ENCODE data around the gene BLOC1S6. TPM values are rescaled to one million over a fixed set of nuclear protein-coding genes. Genes with fewer than 3 reads are reported as not detected.

The BLOC1S6 gene
- total RNA-seq, 1 experiment from 2014 or later = 35.0 TPM

DNA sequence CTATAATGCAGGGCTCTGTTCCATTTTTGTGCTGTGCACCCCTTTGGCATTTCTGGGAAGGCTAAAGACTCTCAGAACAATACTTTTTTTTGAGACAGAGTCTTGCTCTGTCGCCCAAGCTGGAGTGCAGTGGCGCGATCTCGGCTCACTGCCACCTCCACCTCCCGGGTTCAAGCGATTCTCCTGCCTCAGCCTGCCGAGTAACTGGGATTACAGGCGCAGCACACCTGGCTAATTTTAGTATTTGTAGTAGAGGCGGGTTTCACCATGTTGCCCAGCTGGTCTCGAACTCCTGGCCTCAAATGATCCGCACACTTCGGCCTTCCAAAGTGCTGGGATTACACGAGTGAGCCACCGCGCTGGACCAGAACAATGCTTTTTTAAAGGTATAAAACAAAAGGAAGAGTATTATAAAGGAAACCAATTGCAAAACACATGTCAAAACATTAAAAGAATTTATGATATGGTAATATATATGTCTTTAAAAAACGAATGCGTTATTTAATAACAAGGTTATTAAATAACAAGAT is 48.6 kb downstream of the BLOC1S6 start:
- TF ChIP-seq, protein P1, sequence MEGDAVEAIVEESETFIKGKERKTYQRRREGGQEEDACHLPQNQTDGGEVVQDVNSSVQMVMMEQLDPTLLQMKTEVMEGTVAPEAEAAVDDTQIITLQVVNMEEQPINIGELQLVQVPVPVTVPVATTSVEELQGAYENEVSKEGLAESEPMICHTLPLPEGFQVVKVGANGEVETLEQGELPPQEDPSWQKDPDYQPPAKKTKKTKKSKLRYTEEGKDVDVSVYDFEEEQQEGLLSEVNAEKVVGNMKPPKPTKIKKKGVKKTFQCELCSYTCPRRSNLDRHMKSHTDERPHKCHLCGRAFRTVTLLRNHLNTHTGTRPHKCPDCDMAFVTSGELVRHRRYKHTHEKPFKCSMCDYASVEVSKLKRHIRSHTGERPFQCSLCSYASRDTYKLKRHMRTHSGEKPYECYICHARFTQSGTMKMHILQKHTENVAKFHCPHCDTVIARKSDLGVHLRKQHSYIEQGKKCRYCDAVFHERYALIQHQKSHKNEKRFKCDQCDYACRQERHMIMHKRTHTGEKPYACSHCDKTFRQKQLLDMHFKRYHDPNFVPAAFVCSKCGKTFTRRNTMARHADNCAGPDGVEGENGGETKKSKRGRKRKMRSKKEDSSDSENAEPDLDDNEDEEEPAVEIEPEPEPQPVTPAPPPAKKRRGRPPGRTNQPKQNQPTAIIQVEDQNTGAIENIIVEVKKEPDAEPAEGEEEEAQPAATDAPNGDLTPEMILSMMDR (IDR thresholded peaks at IDR 0.05; ENCODE audit: unreplicated experiment) = no peak
- Mint-ChIP-seq H3K27ac (ENCODE audit: unreplicated experiment) (peak overlapping the region; percentile 95), H3K4me3 (ENCODE audit: low read depth, unreplicated experiment) (peak overlapping the region; percentile 96), H3K36me3 (ENCODE audit: insufficient read depth, unreplicated experiment) (peaks cover 26% of the 10 kb centered on the region), H3K27me3 (ENCODE audit: unreplicated experiment) (no peaks in the 10 kb centered on the region), H3K9me3 (ENCODE audit: low read depth, unreplicated experiment) (no peaks in the 10 kb centered on the region), H3K4me1 (ENCODE audit: low read depth, unreplicated experiment) (peaks cover 38% of the 10 kb centered on the region)
- CTCF ChIA-PET = interaction anchor here (1.0 to 1.3 kb wide), 2 partner anchors 10 to 25 kb away, joined by 3 read pairs; no protein-coding TSS in a partner anchor
- DNase-seq = no peak
- no TSS peak for BruUV-seq (replicated peaks)
- intact Hi-C loops (cut with micrococcal nuclease; ENCODE audit: unreplicated experiment) = no loop called here

DNA sequence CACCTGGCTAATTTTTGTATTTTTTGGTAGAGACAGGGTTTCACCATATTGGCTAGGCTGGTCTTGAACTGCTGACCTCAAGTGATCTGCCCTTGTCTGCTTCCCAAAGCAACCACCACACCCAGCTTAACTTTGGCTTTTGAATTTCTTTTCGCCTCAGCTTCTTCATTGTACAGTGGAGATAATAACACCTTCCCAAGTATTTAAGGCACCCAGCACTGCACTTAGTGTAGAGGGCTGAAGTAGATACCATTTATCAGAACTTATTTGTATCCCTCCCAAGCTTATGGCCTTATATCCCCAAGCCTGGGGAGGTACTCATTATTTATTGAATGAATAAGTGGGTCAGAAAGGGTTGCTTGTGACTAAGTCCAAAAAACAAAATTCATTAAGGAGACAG is 50.0 kb downstream of the BLOC1S6 start:
- H3K4me1 Mint-ChIP-seq (ENCODE audit: low read depth, unreplicated experiment) = peaks cover 41% of the 10 kb centered on the region
- BruUV-seq (replicated peaks) = no TSS peak
- TF ChIP-seq, protein P1 (IDR thresholded peaks at IDR 0.05; ENCODE audit: unreplicated experiment) = no peak
- no peaks in the 10 kb centered on the region for H3K9me3 Mint-ChIP-seq (ENCODE audit: low read depth, unreplicated experiment)
- peak overlapping the region; percentile 75 for H3K27ac Mint-ChIP-seq (ENCODE audit: unreplicated experiment)
- no peaks in the 10 kb centered on the region for H3K27me3 Mint-ChIP-seq (ENCODE audit: unreplicated experiment)
- CTCF ChIA-PET = interaction anchor here (1.2 kb wide), 1 partner anchor 10 kb away, joined by 3 read pairs; no protein-coding TSS in a partner anchor
- peaks cover 26% of the 10 kb centered on the region for H3K36me3 Mint-ChIP-seq (ENCODE audit: insufficient read depth, unreplicated experiment)
- DNase-seq = no peak
- H3K4me3 Mint-ChIP-seq (ENCODE audit: low read depth, unreplicated experiment) = peak overlapping the region; percentile 63
- intact Hi-C loops (cut with micrococcal nuclease; ENCODE audit: unreplicated experiment) = no loop called here

DNA sequence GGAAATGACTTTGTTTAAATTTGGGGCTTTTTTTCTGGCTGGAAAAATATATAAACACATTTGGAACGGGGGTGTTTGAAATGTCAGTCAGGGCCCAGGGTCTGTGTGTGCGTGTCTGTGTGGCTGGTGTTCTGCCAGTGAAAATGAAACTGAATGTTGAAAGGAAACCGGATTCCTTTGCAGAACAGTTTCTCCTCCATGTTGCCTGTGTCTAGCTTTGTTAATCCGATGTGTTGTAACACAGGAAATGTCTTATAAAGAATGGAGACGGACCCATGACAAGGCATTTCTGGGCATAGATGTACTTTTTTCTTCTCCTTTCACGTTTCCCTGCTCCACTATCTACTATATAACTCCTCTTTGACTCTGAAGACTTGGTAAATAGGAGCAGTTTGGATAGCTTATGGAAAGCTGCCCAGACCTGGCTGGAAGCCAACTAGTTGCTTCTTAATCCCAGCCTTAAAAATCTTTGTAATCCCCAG is 50.4 kb downstream of the BLOC1S6 start:
- CTCF ChIA-PET = interaction anchor here (1.2 kb wide), 1 partner anchor 9 kb away, joined by 3 read pairs; no protein-coding TSS in a partner anchor
- H3K9me3 Mint-ChIP-seq (ENCODE audit: low read depth, unreplicated experiment) = no peaks in the 10 kb centered on the region
- H3K27me3 Mint-ChIP-seq (ENCODE audit: unreplicated experiment) = no peaks in the 10 kb centered on the region
- no TSS peak for BruUV-seq (replicated peaks)
- H3K4me1 Mint-ChIP-seq (ENCODE audit: low read depth, unreplicated experiment) = peaks cover 45% of the 10 kb centered on the region
- intact Hi-C loops (cut with micrococcal nuclease; ENCODE audit: unreplicated experiment) = no loop called here
- H3K4me3 Mint-ChIP-seq (ENCODE audit: low read depth, unreplicated experiment) = peak overlapping the region; percentile 63
- H3K36me3 Mint-ChIP-seq (ENCODE audit: insufficient read depth, unreplicated experiment) = peaks cover 26% of the 10 kb centered on the region
- no peak for DNase-seq
- H3K27ac Mint-ChIP-seq (ENCODE audit: unreplicated experiment) = peak overlapping the region; percentile 75
- TF ChIP-seq, protein P1 (IDR thresholded peaks at IDR 0.05; ENCODE audit: unreplicated experiment) = no peak

DNA sequence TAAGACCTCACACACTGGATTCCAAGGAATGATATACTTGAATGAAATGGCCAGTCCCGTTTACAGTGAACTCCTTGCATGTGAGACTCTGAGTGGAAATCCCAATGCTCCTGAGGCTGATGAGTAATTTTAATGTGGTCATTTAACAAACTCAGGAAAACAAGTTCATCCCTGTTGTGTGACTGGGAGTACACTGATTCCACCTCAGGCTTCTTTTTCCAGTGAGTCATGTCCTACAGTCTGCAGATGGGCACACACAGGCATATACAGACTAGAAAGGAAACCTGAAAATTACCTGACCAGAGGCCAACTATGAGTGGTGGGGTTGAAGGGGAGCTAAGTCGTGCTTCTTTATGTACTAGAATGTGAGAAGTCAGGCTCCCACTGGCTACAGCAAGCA is 53.4 kb downstream of the BLOC1S6 start:
- DNase-seq = peak; percentile 10
- TF ChIP-seq, protein P1 (IDR thresholded peaks at IDR 0.05; ENCODE audit: unreplicated experiment) = no peak
- H3K27me3 Mint-ChIP-seq (ENCODE audit: unreplicated experiment) = no peaks in the 10 kb centered on the region
- no peaks in the 10 kb centered on the region for H3K9me3 Mint-ChIP-seq (ENCODE audit: low read depth, unreplicated experiment)
- H3K4me1 Mint-ChIP-seq (ENCODE audit: low read depth, unreplicated experiment) = peaks cover 66% of the 10 kb centered on the region
- peaks cover 14% of the 10 kb centered on the region for H3K36me3 Mint-ChIP-seq (ENCODE audit: insufficient read depth, unreplicated experiment)
- H3K4me3 Mint-ChIP-seq (ENCODE audit: low read depth, unreplicated experiment) = peak overlapping the region; percentile 36
- intact Hi-C loops (cut with micrococcal nuclease; ENCODE audit: unreplicated experiment) = no loop called here
- H3K27ac Mint-ChIP-seq (ENCODE audit: unreplicated experiment) = peak overlapping the region; percentile 66
- CTCF ChIA-PET = interaction anchor here (0.7 to 1.3 kb wide), 2 partner anchors 19 to 33 kb away, joined by 3 to 4 read pairs; no protein-coding TSS in a partner anchor
- BruUV-seq (replicated peaks) = no TSS peak

All from Calu3 (cell line).